ENCODE data around the gene PCDHAC1.

DNA sequence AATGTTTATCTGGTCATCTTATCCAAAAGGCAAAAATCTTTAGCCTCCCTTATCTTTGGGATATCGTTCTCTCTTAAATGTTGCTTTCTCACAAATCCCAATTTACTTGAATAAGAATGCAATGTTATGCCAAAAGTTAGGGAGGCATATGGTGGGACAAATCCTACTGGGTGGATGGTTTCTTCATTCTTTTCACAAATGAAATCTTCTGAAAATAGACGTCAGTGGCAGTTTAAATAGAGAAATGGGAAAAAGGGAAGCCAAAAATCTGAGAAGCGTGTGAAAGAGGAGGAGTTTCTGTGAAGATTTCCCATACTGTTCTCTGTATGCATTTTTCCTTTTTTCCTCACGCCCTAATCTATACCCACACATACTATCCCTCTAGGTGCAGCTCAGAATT, 2.5 kb upstream of the PCDHAC1 start:
- no peak for TF ChIP-seq ZNF8 (CRISPR knock-in tag; IDR thresholded peaks at IDR 0.05)
- TF ChIP-seq ARNTL (CRISPR knock-in tag; IDR thresholded peaks at IDR 0.05; ENCODE audit: borderline replicate concordance, low read depth): no peak
- no peak for TF ChIP-seq CSDC2 (CRISPR knock-in tag; IDR thresholded peaks at IDR 0.05)
- TF ChIP-seq, protein P1, sequence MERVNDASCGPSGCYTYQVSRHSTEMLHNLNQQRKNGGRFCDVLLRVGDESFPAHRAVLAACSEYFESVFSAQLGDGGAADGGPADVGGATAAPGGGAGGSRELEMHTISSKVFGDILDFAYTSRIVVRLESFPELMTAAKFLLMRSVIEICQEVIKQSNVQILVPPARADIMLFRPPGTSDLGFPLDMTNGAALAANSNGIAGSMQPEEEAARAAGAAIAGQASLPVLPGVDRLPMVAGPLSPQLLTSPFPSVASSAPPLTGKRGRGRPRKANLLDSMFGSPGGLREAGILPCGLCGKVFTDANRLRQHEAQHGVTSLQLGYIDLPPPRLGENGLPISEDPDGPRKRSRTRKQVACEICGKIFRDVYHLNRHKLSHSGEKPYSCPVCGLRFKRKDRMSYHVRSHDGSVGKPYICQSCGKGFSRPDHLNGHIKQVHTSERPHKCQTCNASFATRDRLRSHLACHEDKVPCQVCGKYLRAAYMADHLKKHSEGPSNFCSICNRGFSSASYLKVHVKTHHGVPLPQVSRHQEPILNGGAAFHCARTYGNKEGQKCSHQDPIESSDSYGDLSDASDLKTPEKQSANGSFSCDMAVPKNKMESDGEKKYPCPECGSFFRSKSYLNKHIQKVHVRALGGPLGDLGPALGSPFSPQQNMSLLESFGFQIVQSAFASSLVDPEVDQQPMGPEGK (CRISPR knock-in tag; IDR thresholded peaks at IDR 0.05; ENCODE audit: borderline replicate concordance): no peak
- TF ChIP-seq ISL1 (CRISPR knock-in tag; IDR thresholded peaks at IDR 0.05): no peak
- TF ChIP-seq ZFP30 (CRISPR knock-in tag; IDR thresholded peaks at IDR 0.05): no peak
- TF ChIP-seq, protein P2, sequence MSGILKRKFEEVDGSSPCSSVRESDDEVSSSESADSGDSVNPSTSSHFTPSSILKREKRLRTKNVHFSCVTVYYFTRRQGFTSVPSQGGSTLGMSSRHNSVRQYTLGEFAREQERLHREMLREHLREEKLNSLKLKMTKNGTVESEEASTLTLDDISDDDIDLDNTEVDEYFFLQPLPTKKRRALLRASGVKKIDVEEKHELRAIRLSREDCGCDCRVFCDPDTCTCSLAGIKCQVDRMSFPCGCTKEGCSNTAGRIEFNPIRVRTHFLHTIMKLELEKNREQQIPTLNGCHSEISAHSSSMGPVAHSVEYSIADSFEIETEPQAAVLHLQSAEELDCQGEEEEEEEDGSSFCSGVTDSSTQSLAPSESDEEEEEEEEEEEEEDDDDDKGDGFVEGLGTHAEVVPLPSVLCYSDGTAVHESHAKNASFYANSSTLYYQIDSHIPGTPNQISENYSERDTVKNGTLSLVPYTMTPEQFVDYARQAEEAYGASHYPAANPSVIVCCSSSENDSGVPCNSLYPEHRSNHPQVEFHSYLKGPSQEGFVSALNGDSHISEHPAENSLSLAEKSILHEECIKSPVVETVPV (CRISPR knock-in tag; IDR thresholded peaks at IDR 0.05): no peak
- no peak for TF ChIP-seq ZFP3 (CRISPR knock-in tag; IDR thresholded peaks at IDR 0.05)
- no peak for TF ChIP-seq RARB (CRISPR knock-in tag; IDR thresholded peaks at IDR 0.05)
- TF ChIP-seq TOX (CRISPR knock-in tag; IDR thresholded peaks at IDR 0.05; ENCODE audit: borderline replicate concordance): no peak
- TF ChIP-seq SNAI2 (CRISPR knock-in tag; IDR thresholded peaks at IDR 0.05): no peak
- TF ChIP-seq, protein P3, sequence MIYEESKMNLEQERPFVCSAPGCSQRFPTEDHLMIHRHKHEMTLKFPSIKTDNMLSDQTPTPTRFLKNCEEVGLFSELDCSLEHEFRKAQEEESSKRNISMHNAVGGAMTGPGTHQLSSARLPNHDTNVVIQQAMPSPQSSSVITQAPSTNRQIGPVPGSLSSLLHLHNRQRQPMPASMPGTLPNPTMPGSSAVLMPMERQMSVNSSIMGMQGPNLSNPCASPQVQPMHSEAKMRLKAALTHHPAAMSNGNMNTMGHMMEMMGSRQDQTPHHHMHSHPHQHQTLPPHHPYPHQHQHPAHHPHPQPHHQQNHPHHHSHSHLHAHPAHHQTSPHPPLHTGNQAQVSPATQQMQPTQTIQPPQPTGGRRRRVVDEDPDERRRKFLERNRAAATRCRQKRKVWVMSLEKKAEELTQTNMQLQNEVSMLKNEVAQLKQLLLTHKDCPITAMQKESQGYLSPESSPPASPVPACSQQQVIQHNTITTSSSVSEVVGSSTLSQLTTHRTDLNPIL (CRISPR knock-in tag; IDR thresholded peaks at IDR 0.05; ENCODE audit: low read depth): no peak
- no peak for TF ChIP-seq GLIS3 (CRISPR knock-in tag; IDR thresholded peaks at IDR 0.05)
- TF ChIP-seq PPARA (CRISPR knock-in tag; IDR thresholded peaks at IDR 0.05; ENCODE audit: borderline replicate concordance): no peak

Data from SK-N-SH treated with all-trans-retinoic acid at 6 μM for 48 hours (cell line).